Heart left ventricle (tissue), 13 donors: ENCODE measurements around the gene ITGB1BP2.
"Not testable (repeated sequence)": the region's sequence is repeated elsewhere in the genome, so short reads cannot be mapped to it uniquely, and the experiment has no call there.

Source experiments
- POLR2A ChIP-seq, 2 donors: fragments of 450-650 bp; IDR thresholded peaks; one replicate each; pipeline ENCODE4 v1.6.1; 2017; ENCODE audit warnings: antibody characterized with exemption in 2 of 2, mild to moderate bottlenecking in 2 of 2, moderate library complexity in 2 of 2
- TF ChIP-seq, protein P1 (sequence below), 12 donors: fragments of 200-600 bp; sonication (generic) in 4 of 12; IDR thresholded peaks; one replicate each; pipeline versions ENCODE4 v1.5.0 to v1.8.0; 2018 to 2022; ENCODE audit warnings: antibody characterized with exemption in 12 of 12, mild to moderate bottlenecking in 5 of 12
- donor health status: ischemic (EF 13 %, LVEDD 7.1; RV severe dilation, severe dysfunction).
- donor health status: DM: no; HTN: yes; CAD: no.
- donor health status: DM: no; HTN: no; CAD: no.
- donor health status: ischemic (EF 25% LVEDD 6.9; RV normal size, moderate dysfunction).
- donor health status: ischemic (EF 25% LVEDD 5.7; RV mildly dilated, moderate dysfunction).
- donor health status: ischemic (EF 35%, LVEDD 5.7; RV mildly dilated, moderate dysfunction).
- donor health status: nonischemic (EF 11% LVEDD 7.7; RV severe dilation, severe dysfunction).
- donor health status: DM: yes; HTN: yes; CAD: no.
- donor health status: PGD.
- donor health status: ischemic (EF 29% LVEDD 5.4; RV normal size, mild dysfunction).
- donor health status: nonischemic (EF 23%, LVEDD 6.1; RV moderate dilation, normal function).

DNA sequence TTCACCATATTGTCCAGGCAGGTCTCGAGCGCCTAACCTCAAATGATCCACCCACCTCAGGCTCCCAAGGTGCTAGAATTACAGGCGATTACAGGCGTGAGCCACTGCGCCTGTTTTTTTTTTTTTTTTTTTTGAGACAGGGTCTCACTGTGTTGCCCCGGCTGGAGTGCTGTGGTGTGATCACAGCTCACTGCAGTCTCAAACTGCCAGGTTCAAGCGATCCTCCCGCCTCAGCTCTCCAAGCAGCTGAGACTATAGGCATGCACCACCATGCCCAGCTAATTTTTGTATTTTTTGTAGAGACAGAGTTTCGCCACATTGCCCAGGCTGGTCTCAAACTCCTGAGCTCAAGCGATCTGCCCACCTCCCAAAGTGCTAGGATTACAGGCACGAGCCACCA is 22.9 kb downstream of the ITGB1BP2 start:
- TF ChIP-seq, protein P1, sequence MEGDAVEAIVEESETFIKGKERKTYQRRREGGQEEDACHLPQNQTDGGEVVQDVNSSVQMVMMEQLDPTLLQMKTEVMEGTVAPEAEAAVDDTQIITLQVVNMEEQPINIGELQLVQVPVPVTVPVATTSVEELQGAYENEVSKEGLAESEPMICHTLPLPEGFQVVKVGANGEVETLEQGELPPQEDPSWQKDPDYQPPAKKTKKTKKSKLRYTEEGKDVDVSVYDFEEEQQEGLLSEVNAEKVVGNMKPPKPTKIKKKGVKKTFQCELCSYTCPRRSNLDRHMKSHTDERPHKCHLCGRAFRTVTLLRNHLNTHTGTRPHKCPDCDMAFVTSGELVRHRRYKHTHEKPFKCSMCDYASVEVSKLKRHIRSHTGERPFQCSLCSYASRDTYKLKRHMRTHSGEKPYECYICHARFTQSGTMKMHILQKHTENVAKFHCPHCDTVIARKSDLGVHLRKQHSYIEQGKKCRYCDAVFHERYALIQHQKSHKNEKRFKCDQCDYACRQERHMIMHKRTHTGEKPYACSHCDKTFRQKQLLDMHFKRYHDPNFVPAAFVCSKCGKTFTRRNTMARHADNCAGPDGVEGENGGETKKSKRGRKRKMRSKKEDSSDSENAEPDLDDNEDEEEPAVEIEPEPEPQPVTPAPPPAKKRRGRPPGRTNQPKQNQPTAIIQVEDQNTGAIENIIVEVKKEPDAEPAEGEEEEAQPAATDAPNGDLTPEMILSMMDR (IDR thresholded peaks at IDR 0.05), result not testable (repeated sequence)
- TF ChIP-seq POLR2A (IDR thresholded peaks at IDR 0.05), result not testable (repeated sequence)
